Thyroid gland (tissue), 4 donors: Measurements from ENCODE around the gene ULK4. TPM values are rescaled to one million over a fixed set of nuclear protein-coding genes. Genes with fewer than 3 reads are reported as not detected.

Experiments
- DNase-seq, 2 donors: peaks; one replicate each; pipeline ENCODE4 v3.0.0-alpha.2; 2019
- H3K27ac ChIP-seq, 3 donors: fragments of 200-600 bp; sonication (generic); 1 replicate in 2 of 3; 2 replicates in 1 of 3; pipeline ENCODE4 v1.5.1; 2016 to 2019; ENCODE audit warnings: mild to moderate bottlenecking in 1 of 3, moderate library complexity in 1 of 3
- H3K27me3 ChIP-seq: fragments of 200-600 bp; sonication (generic); one replicate; pipeline ENCODE4 v1.5.1; 2019
- H3K36me3 ChIP-seq, 2 donors: fragments of 200-600 bp; sonication (generic); one replicate each; pipeline ENCODE4 v1.5.1; 2016 to 2019
- H3K4me1 ChIP-seq, 2 donors: fragments of 200-600 bp; sonication (generic); one replicate each; pipeline ENCODE4 v1.5.1; 2017 to 2019
- H3K4me3 ChIP-seq, 3 donors: fragments of 200-600 bp; sonication (generic); replicated peaks in 1 of 3; 1 replicate in 2 of 3; 2 replicates in 1 of 3; pipeline ENCODE4 v1.5.1; 2016; ENCODE audit warnings: mild to moderate bottlenecking in 1 of 3
- H3K9me3 ChIP-seq: fragments of 200-600 bp; sonication (generic); one replicate; pipeline ENCODE4 v1.5.1; 2017
- POLR2A ChIP-seq, 2 donors: fragments of 450-650 bp; IDR thresholded peaks; one replicate each; pipeline ENCODE4 v1.6.1; 2017; ENCODE audit warnings: antibody characterized with exemption in 2 of 2, mild to moderate bottlenecking in 2 of 2, moderate library complexity in 1 of 2
- WGBS, 2 donors: methylation state at CpG; one replicate each; pipeline ENCODE4 v1.1.5; 2017; 5-methylcytosine and 5-hydroxymethylcytosine counted together
- intact Hi-C: fragments of 100-400 bp; cut with DNase I; formaldehyde crosslinking; loops from one replicate; pipeline ENCODE4 v1.15.1; 2023
- total RNA-seq, 4 donors: library from RNA; depleted of rRNA; stranded (reverse); fragments of >200 nt; gene quantifications; one replicate each; pipeline ENCODE4 v1.2.3, GENCODE V29; 2016
- TF ChIP-seq, protein P1 (sequence below), 6 experiments: fragments of 200-600 bp in 3 of 6; fragments of 450-650 bp in 3 of 6; sonication (generic) in 3 of 6; IDR thresholded peaks; one replicate each; pipeline ENCODE4 v1.5.1; 2016 to 2019; ENCODE audit warnings: antibody characterized with exemption in 6 of 6, mild to moderate bottlenecking in 2 of 6, inconsistent platforms in 1 of 6, moderate library complexity in 1 of 6

The ULK4 gene
- total RNA-seq, 4 donors from 2014 or later = 18.7 to 58.2 (median 43.3) TPM

GRCh38 chr3:41259449-41260062 is 702.3 kb downstream of the ULK4 start:
- peak; percentile 47 to 50 for DNase-seq
- Histone ChIP-seq H3K27ac (peak overlapping the region; percentile 35 to 71 (median 59)), H3K4me3 (no peak overlapping the region), H3K27me3 (no peaks in the 10 kb centered on the region), H3K9me3 (no peaks in the 10 kb centered on the region), H3K4me1 (peaks cover 6 to 23% of the 10 kb centered on the region in 2 donors), H3K36me3 (no peaks in the 10 kb centered on the region)
- intact Hi-C loops = no loop called here
- 26 to 33% methylated on average over 1 of the region's 1 CpG for WGBS, 2 donors
- TF ChIP-seq, protein P1, sequence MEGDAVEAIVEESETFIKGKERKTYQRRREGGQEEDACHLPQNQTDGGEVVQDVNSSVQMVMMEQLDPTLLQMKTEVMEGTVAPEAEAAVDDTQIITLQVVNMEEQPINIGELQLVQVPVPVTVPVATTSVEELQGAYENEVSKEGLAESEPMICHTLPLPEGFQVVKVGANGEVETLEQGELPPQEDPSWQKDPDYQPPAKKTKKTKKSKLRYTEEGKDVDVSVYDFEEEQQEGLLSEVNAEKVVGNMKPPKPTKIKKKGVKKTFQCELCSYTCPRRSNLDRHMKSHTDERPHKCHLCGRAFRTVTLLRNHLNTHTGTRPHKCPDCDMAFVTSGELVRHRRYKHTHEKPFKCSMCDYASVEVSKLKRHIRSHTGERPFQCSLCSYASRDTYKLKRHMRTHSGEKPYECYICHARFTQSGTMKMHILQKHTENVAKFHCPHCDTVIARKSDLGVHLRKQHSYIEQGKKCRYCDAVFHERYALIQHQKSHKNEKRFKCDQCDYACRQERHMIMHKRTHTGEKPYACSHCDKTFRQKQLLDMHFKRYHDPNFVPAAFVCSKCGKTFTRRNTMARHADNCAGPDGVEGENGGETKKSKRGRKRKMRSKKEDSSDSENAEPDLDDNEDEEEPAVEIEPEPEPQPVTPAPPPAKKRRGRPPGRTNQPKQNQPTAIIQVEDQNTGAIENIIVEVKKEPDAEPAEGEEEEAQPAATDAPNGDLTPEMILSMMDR (IDR thresholded peaks at IDR 0.05) = no peak
- TF ChIP-seq POLR2A (IDR thresholded peaks at IDR 0.05) = no peak

DNA sequence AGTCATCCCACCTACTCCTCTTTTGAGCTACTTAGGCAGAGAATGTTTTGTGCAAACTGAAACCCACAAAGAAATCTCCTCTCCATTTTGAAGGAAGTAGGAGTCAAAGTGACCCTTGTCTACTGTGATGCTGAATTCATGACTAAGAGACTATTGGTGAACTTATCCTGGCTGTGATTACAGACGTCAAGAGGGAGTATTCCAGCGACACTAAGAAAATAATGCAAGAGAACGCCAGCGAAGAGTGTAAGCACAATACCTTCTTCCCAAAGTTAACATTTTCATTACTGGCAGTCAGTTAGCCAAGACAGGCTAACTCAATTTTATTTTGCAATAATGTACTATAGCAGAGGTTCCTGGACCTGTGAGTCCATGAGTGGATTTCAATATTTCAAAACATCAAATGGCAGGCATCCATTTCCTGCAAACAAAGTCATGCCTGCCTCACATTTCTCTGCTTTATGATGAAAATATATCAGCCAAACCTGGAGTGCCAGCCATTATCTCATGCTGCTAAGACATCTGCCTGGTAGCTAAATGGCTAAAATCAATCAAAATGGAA is 703.6 kb downstream of the ULK4 start:
- intact Hi-C loops = no loop called here
- Histone ChIP-seq H3K27ac (peak overlapping the region in 1 of 3 donors; percentile 25), H3K4me1 (peaks cover 6 to 23% of the 10 kb centered on the region in 2 donors), H3K36me3 (no peaks in the 10 kb centered on the region), H3K27me3 (no peaks in the 10 kb centered on the region), H3K4me3 (no peak overlapping the region), H3K9me3 (no peaks in the 10 kb centered on the region)
- 29 to 52% methylated on average over 4 of the region's 4 CpGs for WGBS, 2 donors
- no peak for DNase-seq
- no peak for TF ChIP-seq POLR2A (IDR thresholded peaks at IDR 0.05)
- TF ChIP-seq, protein P1 (IDR thresholded peaks at IDR 0.05) = no peak

DNA sequence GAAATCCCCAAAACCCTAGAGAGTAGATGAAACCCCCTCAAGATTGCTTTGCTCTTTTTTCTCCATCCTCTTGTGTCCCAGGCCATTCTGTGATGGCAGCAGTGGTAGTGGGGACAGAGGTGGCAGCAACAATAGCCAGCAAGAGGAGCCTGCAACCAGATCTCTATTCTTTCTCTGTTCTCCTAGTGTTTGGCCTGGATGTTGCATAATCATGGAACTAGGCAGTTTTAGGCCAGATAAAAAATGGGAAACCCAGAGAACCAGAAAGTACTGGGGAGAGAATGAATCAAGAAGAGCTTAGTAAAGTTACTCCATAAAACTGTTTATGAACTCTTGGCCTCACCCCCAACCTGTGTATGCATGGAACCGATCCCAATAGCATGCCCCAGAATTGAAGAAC is 710.3 kb downstream of the ULK4 start:
- intact Hi-C loops = no loop called here
- no peak for DNase-seq
- Histone ChIP-seq H3K9me3 (no peaks in the 10 kb centered on the region), H3K36me3 (no peaks in the 10 kb centered on the region), H3K27me3 (no peaks in the 10 kb centered on the region), H3K4me1 (peaks cover 0 to 14% of the 10 kb centered on the region in 2 donors), H3K27ac (no peak overlapping the region), H3K4me3 (no peak overlapping the region)
- TF ChIP-seq POLR2A (IDR thresholded peaks at IDR 0.05) = no peak
- TF ChIP-seq, protein P1 (IDR thresholded peaks at IDR 0.05) = no peak
- WGBS, 2 donors = 87 to 100% methylated on average over 1 of the region's 1 CpG

GRCh38 chr3:41250825-41251224 is 711.1 kb downstream of the ULK4 start:
- DNase-seq = no peak
- Histone ChIP-seq H3K27me3 (no peaks in the 10 kb centered on the region), H3K36me3 (no peaks in the 10 kb centered on the region), H3K9me3 (no peaks in the 10 kb centered on the region), H3K27ac (no peak overlapping the region), H3K4me1 (peaks cover 0 to 14% of the 10 kb centered on the region in 2 donors), H3K4me3 (no peak overlapping the region)
- intact Hi-C loops = no loop called here
- 84 to 93% methylated on average over 2 of the region's 2 CpGs for WGBS, 2 donors
- TF ChIP-seq, protein P1 (IDR thresholded peaks at IDR 0.05) = no peak
- no peak for TF ChIP-seq POLR2A (IDR thresholded peaks at IDR 0.05)

GRCh38 chr3:41249318-41249717 is 712.6 kb downstream of the ULK4 start:
- Histone ChIP-seq H3K36me3 (no peaks in the 10 kb centered on the region), H3K27ac (no peak overlapping the region), H3K9me3 (no peaks in the 10 kb centered on the region), H3K4me3 (no peak overlapping the region), H3K27me3 (no peaks in the 10 kb centered on the region), H3K4me1 (peaks cover 0 to 24% of the 10 kb centered on the region in 2 donors)
- no peak for DNase-seq
- no peak for TF ChIP-seq POLR2A (IDR thresholded peaks at IDR 0.05)
- TF ChIP-seq, protein P1 (IDR thresholded peaks at IDR 0.05) = no peak
- intact Hi-C loops = no loop called here
- 95 to 96% methylated on average over 3 of the region's 3 CpGs for WGBS, 2 donors
